Astrocyte of the cerebellum (primary cell): ENCODE data around the gene ENGASE.

Experiments
- DNase-seq: peaks from one replicate; pipeline ENCODE4 v3.0.0-alpha.2; 2011; ENCODE audit warnings: low read depth
- H3K4me3 ChIP-seq: 2 replicates; pipeline ENCODE4 v1.5.1; 2011; ENCODE audit warnings: mild to moderate bottlenecking, low read depth, low read length, moderate library complexity
- in situ Hi-C: cut with HindIII; loops from 2 replicates; pipeline ENCODE4 v1.10.0; 2017; ENCODE audit warnings: low sequenced_read_pairs
- TF ChIP-seq, protein P1 (sequence below): IDR thresholded peaks from 2 replicates; pipeline ENCODE4 v1.5.1; 2012; ENCODE audit warnings: low read length, low read depth, moderate library complexity, mild to moderate bottlenecking; ENCODE audit errors: missing control alignments

ENGASE gene

DNA sequence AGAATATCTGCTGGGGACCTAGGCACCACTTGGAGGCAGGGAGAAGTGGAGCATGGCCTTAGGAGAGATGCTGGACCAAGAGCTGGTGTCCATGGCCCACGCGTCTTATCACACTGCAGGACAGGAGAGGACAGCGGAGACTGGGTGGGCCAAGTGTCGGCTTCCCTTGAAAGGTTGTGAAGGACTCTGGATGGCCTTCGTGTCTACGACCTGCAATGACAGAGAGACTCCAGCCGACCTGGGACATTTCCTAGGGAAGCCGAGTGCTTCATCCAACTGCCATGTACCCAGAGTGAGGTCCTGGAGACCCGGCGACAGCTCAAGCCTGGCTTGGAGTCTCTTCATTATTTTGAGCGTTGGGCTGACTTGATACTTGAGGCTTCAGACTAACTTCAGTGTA lies 30.2 kb upstream of the ENGASE start:
- no peak for DNase-seq
- no peak overlapping the region for H3K4me3 ChIP-seq
- in situ Hi-C loops, result no loop called here
- TF ChIP-seq, protein P1, sequence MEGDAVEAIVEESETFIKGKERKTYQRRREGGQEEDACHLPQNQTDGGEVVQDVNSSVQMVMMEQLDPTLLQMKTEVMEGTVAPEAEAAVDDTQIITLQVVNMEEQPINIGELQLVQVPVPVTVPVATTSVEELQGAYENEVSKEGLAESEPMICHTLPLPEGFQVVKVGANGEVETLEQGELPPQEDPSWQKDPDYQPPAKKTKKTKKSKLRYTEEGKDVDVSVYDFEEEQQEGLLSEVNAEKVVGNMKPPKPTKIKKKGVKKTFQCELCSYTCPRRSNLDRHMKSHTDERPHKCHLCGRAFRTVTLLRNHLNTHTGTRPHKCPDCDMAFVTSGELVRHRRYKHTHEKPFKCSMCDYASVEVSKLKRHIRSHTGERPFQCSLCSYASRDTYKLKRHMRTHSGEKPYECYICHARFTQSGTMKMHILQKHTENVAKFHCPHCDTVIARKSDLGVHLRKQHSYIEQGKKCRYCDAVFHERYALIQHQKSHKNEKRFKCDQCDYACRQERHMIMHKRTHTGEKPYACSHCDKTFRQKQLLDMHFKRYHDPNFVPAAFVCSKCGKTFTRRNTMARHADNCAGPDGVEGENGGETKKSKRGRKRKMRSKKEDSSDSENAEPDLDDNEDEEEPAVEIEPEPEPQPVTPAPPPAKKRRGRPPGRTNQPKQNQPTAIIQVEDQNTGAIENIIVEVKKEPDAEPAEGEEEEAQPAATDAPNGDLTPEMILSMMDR, result no peak

DNA sequence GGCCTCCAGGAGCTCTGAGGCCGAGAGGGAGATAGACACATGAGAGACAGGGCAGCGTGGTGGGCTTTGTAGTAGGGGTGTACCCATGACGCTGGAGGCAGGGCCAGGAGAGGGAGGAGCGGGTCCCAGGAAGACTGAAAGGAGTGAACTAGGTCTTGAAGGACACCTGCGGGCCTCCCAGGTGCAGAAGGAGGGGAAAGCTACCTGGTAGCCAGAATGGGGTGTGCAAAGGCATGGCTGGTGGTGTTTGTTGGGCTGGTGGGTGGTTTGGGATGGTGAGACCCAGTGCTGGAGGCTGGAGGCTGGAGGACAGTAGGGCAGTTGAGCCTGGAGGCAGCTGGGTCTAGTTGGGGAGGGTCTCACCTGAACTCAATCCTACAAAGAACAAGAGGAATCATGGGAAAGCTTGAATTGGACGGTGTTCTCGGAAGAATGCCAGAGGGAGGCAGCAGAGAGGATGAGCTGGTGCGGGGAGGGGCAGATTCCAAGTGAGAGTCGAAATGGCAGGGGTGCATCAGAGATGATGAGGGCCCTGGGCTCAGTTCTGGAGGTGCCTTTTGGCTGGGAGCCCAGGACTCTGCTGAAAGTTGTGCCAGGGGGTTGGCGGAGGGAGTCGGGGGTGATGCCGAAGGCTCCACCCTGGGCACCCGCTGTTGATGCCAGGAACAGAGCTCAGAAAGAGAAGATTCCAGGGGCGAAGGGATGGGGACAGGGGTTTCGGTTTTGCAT lies 29.5 kb upstream of the ENGASE start:
- H3K4me3 ChIP-seq, result no peak overlapping the region
- no peak for DNase-seq
- in situ Hi-C loops, result no loop called here
- TF ChIP-seq, protein P1, result no peak

DNA sequence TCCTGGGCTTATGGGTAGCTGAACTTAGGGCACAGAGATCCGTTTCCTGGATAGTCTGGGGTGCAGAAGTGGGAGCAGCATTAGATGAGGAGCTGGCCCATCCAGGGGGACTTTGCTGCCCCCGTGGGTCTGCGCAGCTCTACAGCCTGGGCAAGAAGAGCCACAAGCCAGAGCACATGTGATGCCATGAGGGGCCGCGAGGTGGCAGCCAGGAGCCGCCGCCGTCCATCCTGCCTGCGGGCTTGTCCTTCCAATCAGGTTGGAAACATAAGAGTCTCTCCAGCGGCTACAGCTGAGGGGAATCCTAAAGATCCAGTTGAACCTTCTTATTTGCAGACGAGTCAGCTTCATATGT lies 28.8 kb upstream of the ENGASE start:
- DNase-seq, result no peak
- TF ChIP-seq, protein P1, result peak; percentile 98
- H3K4me3 ChIP-seq, result no peak overlapping the region
- in situ Hi-C loops, result no loop called here

DNA sequence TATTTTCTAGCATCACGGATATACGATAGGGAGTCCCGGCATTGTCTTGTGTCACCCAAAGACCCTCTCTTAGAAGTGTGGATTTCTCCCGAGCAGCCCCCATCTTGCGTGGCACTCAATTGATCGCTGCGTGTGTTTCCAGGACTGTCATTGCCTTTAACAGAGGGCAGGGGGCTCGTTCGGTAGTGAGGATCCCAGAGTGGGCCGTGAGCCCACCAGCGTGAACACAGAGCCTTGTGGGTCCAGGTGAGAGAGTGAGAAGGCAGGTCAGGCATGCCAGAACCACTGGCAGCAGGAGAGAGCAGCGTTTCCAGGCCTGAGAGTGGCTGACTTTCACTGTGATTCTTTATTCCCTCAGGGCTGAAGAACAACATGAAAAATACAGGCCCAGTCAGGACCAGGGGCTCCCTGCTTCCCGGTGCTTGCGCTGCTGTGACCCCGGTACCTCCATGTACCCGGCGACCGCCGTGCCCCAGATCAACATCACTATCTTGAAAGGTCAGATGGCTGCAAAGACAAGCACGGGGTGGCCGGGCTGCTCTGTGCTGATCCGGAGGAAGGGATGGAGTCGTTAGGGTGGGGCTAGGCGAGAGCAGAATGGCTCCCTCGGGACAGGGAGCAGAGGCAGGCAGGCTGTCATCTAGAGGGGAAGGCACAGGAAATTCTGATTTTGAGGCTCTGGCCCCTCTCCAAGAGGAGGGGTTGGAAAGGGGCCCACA lies 28.3 kb upstream of the ENGASE start:
- in situ Hi-C loops, result no loop called here
- DNase-seq, result no peak
- TF ChIP-seq, protein P1, result no peak
- no peak overlapping the region for H3K4me3 ChIP-seq

DNA sequence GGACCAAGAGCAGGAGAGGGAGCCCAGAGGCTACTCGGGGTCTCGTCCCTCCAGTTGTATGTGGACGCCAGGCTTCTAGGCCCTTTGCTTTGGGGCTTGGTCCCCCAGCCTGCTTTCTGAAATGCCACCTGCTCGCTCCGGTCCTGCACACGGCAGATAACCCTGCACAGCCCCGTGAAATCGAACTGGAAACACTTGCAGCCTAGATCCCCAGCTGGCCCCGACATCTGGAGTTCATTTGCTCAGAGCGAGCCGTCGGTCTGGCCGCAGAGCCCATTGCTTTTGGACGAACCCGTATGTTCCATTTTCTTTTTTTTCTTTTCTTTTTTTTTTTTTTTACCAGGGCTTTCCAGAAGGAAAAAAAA lies 27.7 kb upstream of the ENGASE start:
- TF ChIP-seq, protein P1, result no peak
- no peak for DNase-seq
- H3K4me3 ChIP-seq, result no peak overlapping the region
- in situ Hi-C loops, result no loop called here

DNA sequence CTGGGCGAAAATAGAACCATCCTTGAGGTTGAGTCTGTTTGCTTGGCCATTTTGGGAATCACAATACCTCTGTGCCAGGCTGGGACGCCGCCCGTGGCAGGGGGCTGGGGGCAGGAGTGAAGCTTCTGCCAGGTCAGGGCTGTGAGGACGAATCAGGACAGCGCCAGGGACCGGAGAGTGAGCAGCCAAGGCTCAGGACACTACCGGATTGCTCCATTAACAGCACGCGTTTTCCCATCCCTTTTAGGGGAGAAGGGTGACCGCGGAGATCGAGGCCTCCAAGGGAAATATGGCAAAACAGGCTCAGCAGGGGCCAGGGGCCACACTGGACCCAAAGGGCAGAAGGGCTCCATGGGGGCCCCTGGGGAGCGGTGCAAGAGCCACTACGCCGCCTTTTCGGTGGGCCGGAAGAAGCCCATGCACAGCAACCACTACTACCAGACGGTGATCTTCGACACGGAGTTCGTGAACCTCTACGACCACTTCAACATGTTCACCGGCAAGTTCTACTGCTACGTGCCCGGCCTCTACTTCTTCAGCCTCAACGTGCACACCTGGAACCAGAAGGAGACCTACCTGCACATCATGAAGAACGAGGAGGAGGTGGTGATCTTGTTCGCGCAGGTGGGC lies 27.2 kb upstream of the ENGASE start:
- H3K4me3 ChIP-seq, result no peak overlapping the region
- no peak for DNase-seq
- TF ChIP-seq, protein P1, result no peak
- in situ Hi-C loops, result no loop called here
